Liver (tissue), 9 donors: ENCODE results near the gene TBX19. TPM values are rescaled to one million over a fixed set of nuclear protein-coding genes. Genes with fewer than 3 reads are reported as not detected.
"Not testable (repeated sequence)": the region's sequence is repeated elsewhere in the genome, so short reads cannot be mapped to it uniquely, and the experiment has no call there.

Experiments
- DNase-seq: peaks from one replicate; pipeline ENCODE4 v3.0.0-alpha.2; 2017; ENCODE audit warnings: low spot score
- H3K27ac ChIP-seq, 2 donors: one replicate each; pipeline ENCODE4 v1.7.0; 2013; ENCODE audit warnings: inconsistent platforms in 2 of 2, low read length in 2 of 2, control low read depth in 1 of 2, low read depth in 1 of 2, mild to moderate bottlenecking in 1 of 2
- H3K27me3 ChIP-seq, 4 donors: one replicate each; pipeline versions ENCODE4 v1.6.1 to v1.7.0; 2013; ENCODE audit warnings: low read length in 3 of 4, inconsistent platforms in 1 of 4, mild to moderate bottlenecking in 1 of 4, moderate library complexity in 1 of 4; ENCODE audit not compliant: control insufficient read depth in 4 of 4, insufficient read depth in 4 of 4
- H3K36me3 ChIP-seq, 4 donors: one replicate each; pipeline versions ENCODE4 v1.6.1 to v1.7.0; 2013; ENCODE audit warnings: low read length in 3 of 4, mild to moderate bottlenecking in 3 of 4, low read depth in 1 of 4, moderate library complexity in 1 of 4; ENCODE audit not compliant: control insufficient read depth in 4 of 4, insufficient read depth in 3 of 4
- H3K4me1 ChIP-seq, 4 donors: one replicate each; pipeline versions ENCODE4 v1.6.1 to v1.7.0; 2013; ENCODE audit warnings: low read length in 3 of 4, mild to moderate bottlenecking in 3 of 4, moderate library complexity in 1 of 4; ENCODE audit not compliant: control insufficient read depth in 4 of 4, insufficient read depth in 4 of 4
- H3K4me3 ChIP-seq, 3 donors: one replicate each; pipeline versions ENCODE4 v1.6.1 to v1.7.0; 2013; ENCODE audit warnings: low read length in 3 of 3, control low read depth in 1 of 3, low read depth in 1 of 3, mild to moderate bottlenecking in 1 of 3
- H3K9ac ChIP-seq, 2 donors: one replicate each; pipeline ENCODE4 v1.7.0; 2013; ENCODE audit warnings: low read length in 2 of 2, mild to moderate bottlenecking in 2 of 2, moderate library complexity in 2 of 2, control low read depth in 1 of 2, low read depth in 1 of 2
- H3K9me3 ChIP-seq, 4 donors: one replicate each; pipeline versions ENCODE4 v1.6.1 to v1.7.0; 2013; ENCODE audit warnings: low read length in 3 of 4; ENCODE audit not compliant: control insufficient read depth in 4 of 4
- EGR1 ChIP-seq, 2 donors: IDR thresholded peaks; 2 replicates each; pipeline ENCODE4 v1.6.1; 2016 to 2018; ENCODE audit warnings: antibody characterized with exemption in 2 of 2, low read depth in 2 of 2
- FOXA1 ChIP-seq: IDR thresholded peaks from 2 replicates; pipeline ENCODE4 v1.6.1; 2016; ENCODE audit warnings: antibody characterized with exemption
- HNF4A ChIP-seq, 2 donors: conservative IDR thresholded peaks; 2 replicates each; pipeline ENCODE4 v1.6.1; 2016; ENCODE audit warnings: antibody characterized with exemption in 2 of 2, mild to moderate bottlenecking in 2 of 2
- HNF4G ChIP-seq: IDR thresholded peaks from 2 replicates; pipeline ENCODE4 v1.6.1; 2016; ENCODE audit warnings: antibody characterized with exemption
- RAD21 ChIP-seq, 2 donors: IDR thresholded peaks; 2 replicates each; pipeline ENCODE4 v1.6.1; 2016; ENCODE audit warnings: antibody characterized with exemption in 2 of 2, mild to moderate bottlenecking in 2 of 2
- TAF1 ChIP-seq: conservative IDR thresholded peaks from 2 replicates; pipeline ENCODE4 v1.6.1; 2016; ENCODE audit warnings: antibody characterized with exemption, mild to moderate bottlenecking
- YY1 ChIP-seq: IDR thresholded peaks from 2 replicates; pipeline ENCODE4 v1.6.1; 2016; ENCODE audit warnings: antibody characterized with exemption, mild to moderate bottlenecking
- ZBTB33 ChIP-seq: IDR thresholded peaks from 2 replicates; pipeline ENCODE4 v1.6.1; 2016; ENCODE audit warnings: antibody characterized with exemption
- WGBS: extraction: QIAGEN DNeasy Blood & Tissue Kit; methylation state at CpG from one replicate; pipeline ENCODE4 v1.1.7; 2013; 5-methylcytosine and 5-hydroxymethylcytosine counted together
- polyA plus RNA-seq, 2 donors: library from polyadenylated mRNA; stranded (reverse) in 1 of 2; unstranded in 1 of 2; fragments of 200-250 nt in 1 of 2; fragments of >200 nt in 1 of 2; fragmentation: Nextera tagmentation in 1 of 2; extraction: Ambion mirVana in 1 of 2; gene quantifications; one replicate each; pipeline versions ENCODE4 v1.2.1 to v1.2.3, GENCODE V29; 2013 to 2015
- total RNA-seq, 2 donors: library from RNA; depleted of rRNA; stranded (reverse); fragments of >200 nt; gene quantifications; one replicate each; pipeline ENCODE4 v1.2.3, GENCODE V29; 2014
- TF ChIP-seq, protein P1 (sequence below): fragments of 150-350 bp; IDR thresholded peaks from 2 replicates; pipeline ENCODE4 v1.5.1; 2017; ENCODE audit warnings: improper control_type of control experiment, low read depth, low read length; ENCODE audit not compliant: missing input control
- donor health status: healthy.
- donor health status: healthy.
- donor health status: healthy.
- donor health status: healthy.
- donor health status: healthy.

TBX19 gene
- total and polyA plus RNA-seq, 4 donors, result 0.20 to 0.92 (median 0.37) TPM

DNA sequence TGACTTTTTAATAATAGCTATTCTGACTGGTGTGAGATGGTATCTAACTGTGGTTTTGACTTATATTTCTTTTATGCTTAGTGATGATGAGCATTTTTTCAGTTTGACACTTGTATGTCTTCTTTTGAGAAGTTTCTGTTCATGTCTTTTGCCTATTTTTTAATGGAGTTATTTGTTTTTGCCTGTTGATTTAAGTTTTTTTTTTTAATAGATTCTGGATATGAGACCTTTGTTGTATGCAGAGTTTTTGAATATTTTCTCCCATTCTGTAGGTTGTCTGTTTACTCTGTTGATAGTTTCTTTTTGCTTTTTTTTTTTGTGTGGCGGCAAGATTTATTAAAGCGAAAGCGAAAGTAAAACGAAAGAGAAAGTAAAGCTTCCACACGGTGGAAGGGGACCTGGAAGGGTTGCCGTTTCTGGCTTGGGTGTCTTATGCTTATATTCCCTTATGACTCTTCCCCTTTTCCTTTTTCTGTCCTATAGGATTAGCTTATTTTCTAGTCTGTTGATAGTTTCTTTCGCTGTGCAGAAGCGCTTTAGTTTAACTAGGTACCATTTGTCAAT, 67.6 kb downstream of the TBX19 start:
- WGBS, result 30% methylated on average over 8 of the region's 8 CpGs
- peak overlapping the region in 1 of 2 donors; percentile 39 for H3K27ac ChIP-seq
- DNase-seq, result no peak
- H3K36me3 ChIP-seq, result no peaks in the 10 kb centered on the region
- H3K4me3 ChIP-seq, result peak overlapping the region; percentile 58 to 89 (median 64)
- no peaks in the 10 kb centered on the region for H3K9me3 ChIP-seq
- TF ChIP-seq, protein P1, sequence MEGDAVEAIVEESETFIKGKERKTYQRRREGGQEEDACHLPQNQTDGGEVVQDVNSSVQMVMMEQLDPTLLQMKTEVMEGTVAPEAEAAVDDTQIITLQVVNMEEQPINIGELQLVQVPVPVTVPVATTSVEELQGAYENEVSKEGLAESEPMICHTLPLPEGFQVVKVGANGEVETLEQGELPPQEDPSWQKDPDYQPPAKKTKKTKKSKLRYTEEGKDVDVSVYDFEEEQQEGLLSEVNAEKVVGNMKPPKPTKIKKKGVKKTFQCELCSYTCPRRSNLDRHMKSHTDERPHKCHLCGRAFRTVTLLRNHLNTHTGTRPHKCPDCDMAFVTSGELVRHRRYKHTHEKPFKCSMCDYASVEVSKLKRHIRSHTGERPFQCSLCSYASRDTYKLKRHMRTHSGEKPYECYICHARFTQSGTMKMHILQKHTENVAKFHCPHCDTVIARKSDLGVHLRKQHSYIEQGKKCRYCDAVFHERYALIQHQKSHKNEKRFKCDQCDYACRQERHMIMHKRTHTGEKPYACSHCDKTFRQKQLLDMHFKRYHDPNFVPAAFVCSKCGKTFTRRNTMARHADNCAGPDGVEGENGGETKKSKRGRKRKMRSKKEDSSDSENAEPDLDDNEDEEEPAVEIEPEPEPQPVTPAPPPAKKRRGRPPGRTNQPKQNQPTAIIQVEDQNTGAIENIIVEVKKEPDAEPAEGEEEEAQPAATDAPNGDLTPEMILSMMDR, result no peak
- TF ChIP-seq FOXA1, result no peak
- TF ChIP-seq HNF4G, result no peak
- TF ChIP-seq HNF4A (conservative IDR thresholded peaks at IDR 0.05), result no peak
- peak; percentile 19 for TF ChIP-seq YY1
- TF ChIP-seq RAD21 (IDR thresholded peaks at IDR 0.05), result no peak
- H3K4me1 ChIP-seq, result peaks cover 0 to 11% (median 9%) of the 10 kb centered on the region in 4 donors
- peak overlapping the region; percentile 39 to 93 for H3K9ac ChIP-seq
- no peaks in the 10 kb centered on the region for H3K27me3 ChIP-seq

DNA sequence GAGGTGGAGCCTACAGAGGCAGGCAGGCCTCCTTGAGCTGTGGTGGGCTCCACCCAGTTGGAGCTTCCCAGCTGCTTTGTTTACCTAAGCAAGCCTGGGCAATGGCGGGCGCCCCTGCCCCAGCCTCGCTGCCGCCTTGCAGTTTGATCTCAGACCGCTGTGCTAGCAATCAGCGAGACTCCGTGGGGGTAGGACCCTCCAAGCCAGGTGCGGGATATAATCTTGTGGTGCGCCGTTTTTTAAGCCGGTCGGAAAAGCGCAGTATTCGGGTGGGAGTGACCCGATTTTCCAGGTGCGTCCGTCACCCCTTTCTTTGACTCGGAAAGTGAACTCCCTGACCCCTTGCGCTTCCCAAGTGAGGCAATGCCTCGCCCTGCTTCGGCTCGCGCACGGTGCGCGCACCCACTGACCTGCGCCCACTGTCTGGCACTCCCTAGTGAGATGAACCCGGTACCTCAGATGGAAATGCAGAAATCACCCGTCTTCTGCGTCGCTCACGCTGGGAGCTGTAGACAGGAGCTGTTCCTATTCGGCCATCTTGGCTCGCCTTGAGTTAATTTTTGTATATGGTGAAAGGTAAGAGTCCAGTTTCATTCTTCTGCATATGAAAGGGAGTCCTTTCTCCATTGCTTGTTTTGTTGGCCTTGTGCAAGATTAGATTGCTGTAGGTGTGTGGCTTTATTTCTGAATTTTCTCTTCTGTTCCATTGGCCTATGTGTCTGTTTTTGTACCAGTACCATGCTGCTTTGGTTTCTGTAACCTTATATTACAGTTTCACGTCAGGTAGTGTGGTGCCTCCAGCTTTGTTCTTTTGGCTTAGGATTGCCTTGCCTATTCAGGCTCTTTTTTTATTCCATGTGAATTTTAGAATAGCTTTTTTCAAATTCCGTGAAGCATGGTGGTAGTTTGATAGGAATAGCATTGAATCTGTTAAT, 73.9 kb downstream of the TBX19 start:
- not testable (repeated sequence) for H3K4me3 ChIP-seq, H3K27ac ChIP-seq, H3K36me3 ChIP-seq, DNase-seq, H3K9me3 ChIP-seq, H3K27me3 ChIP-seq, H3K9ac ChIP-seq, H3K4me1 ChIP-seq
- 91% methylated on average over 32 of the region's 36 CpGs for WGBS

GRCh38 chr1:168360151-168361021, 79.7 kb downstream of the TBX19 start:
- Histone ChIP-seq H3K9me3 (no peaks in the 10 kb centered on the region), H3K4me3 (no peak overlapping the region), H3K9ac (no peak overlapping the region), H3K27me3 (no peaks in the 10 kb centered on the region), H3K4me1 (no peaks in the 10 kb centered on the region), H3K27ac (no peak overlapping the region), H3K36me3 (no peaks in the 10 kb centered on the region)
- DNase-seq, result no peak
- TF ChIP-seq TAF1, result no peak
- TF ChIP-seq ZBTB33, result no peak
- TF ChIP-seq EGR1 (IDR thresholded peaks at IDR 0.05; ENCODE audit: low read depth in 2 of 2), result no peak
- WGBS, result 83% methylated on average over 7 of the region's 7 CpGs
